ENCODE data around the gene PAK6.

The PAK6 gene

GRCh38 chr15:40273428-40273827 lies 34.6 kb downstream of the PAK6 start:
- POLR2A ChIA-PET: no interaction called here
- CTCF ChIA-PET: interaction anchor here (1.1 to 20.1 kb wide), 34 partner anchors 12 to 587 kb away, joined by 3 to 525 read pairs (median 10); partner anchors contain the start of genes ANKRD63, BMF, CCDC9B and INAFM2

GRCh38 chr15:40274350-40275274 lies 35.7 kb downstream of the PAK6 start:
- POLR2A ChIA-PET: no interaction called here
- CTCF ChIA-PET: interaction anchor here (0.6 to 20.1 kb wide), 62 partner anchors 13 to 1567 kb away, joined by 3 to 525 read pairs (median 4); partner anchors contain the start of genes ANKRD63, CCDC9B, DISP2 and FSIP1
- DNase-seq (ENCODE audit: extremely low spot score): peak; percentile 86
- TF ChIP-seq, protein P1, sequence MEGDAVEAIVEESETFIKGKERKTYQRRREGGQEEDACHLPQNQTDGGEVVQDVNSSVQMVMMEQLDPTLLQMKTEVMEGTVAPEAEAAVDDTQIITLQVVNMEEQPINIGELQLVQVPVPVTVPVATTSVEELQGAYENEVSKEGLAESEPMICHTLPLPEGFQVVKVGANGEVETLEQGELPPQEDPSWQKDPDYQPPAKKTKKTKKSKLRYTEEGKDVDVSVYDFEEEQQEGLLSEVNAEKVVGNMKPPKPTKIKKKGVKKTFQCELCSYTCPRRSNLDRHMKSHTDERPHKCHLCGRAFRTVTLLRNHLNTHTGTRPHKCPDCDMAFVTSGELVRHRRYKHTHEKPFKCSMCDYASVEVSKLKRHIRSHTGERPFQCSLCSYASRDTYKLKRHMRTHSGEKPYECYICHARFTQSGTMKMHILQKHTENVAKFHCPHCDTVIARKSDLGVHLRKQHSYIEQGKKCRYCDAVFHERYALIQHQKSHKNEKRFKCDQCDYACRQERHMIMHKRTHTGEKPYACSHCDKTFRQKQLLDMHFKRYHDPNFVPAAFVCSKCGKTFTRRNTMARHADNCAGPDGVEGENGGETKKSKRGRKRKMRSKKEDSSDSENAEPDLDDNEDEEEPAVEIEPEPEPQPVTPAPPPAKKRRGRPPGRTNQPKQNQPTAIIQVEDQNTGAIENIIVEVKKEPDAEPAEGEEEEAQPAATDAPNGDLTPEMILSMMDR (IDR thresholded peaks at IDR 0.05; ENCODE audit: control extremely low read depth, extremely low read depth, low read depth, missing control alignments): peak; percentile 100

More at GRCh38 chr15:40273428-40273827, 34.6 kb downstream of the PAK6 start:
- TF ChIP-seq, protein P1 (IDR thresholded peaks at IDR 0.05; ENCODE audit: control extremely low read depth, extremely low read depth, low read depth, missing control alignments): no peak
- no peak for DNase-seq (ENCODE audit: extremely low spot score)

DNA sequence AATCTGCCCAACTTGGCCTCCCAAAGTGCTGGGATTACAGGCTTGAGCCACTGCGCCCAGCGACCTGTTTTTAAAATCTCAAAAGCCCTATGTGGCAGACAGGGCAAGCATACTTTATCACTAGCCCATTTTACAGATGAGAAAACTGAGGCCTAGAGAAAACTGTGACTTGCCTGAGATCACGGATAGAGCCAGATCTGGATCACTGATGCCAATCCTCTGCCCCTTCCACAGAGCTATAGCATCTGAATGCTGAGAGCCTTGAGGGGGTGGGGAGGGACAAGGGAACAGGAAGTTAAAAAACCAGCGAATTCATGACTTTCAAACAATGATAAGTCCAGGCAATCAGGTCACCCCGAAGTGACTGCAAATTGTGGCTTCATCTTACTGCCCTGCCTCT lies 36.7 kb downstream of the PAK6 start:
- DNase-seq (ENCODE audit: extremely low spot score): no peak
- CTCF ChIA-PET: interaction anchor here (0.9 to 20.1 kb wide), 18 partner anchors 13 to 487 kb away, joined by 3 to 525 read pairs (median 22); partner anchors contain the start of genes ANKRD63, CCDC9B, DISP2 and INAFM2
- POLR2A ChIA-PET: no interaction called here
- TF ChIP-seq, protein P1 (IDR thresholded peaks at IDR 0.05; ENCODE audit: control extremely low read depth, extremely low read depth, low read depth, missing control alignments): no peak

- TF ChIP-seq, protein P1 (IDR thresholded peaks at IDR 0.05; ENCODE audit: control extremely low read depth, extremely low read depth, low read depth, missing control alignments): no peak
- DNase-seq (ENCODE audit: extremely low spot score): no peak
- POLR2A ChIA-PET: no interaction called here
- CTCF ChIA-PET: interaction anchor here (0.9 to 20.1 kb wide), 17 partner anchors 12 to 488 kb away, joined by 3 to 525 read pairs (median 22); partner anchors contain the start of genes ANKRD63, CCDC9B, DISP2 and INAFM2
These were observed 37.1 kb downstream of the PAK6 start for GRCh38 chr15:40275954-40276353.

- POLR2A ChIA-PET: no interaction called here
- CTCF ChIA-PET: interaction anchor here (1.0 to 20.1 kb wide), 8 partner anchors 11 to 231 kb away, joined by 3 to 525 read pairs (median 187); partner anchors contain the start of genes ANKRD63, CCDC9B, INAFM2 and PLCB2
- no peak for DNase-seq (ENCODE audit: extremely low spot score)
- TF ChIP-seq, protein P1 (IDR thresholded peaks at IDR 0.05; ENCODE audit: control extremely low read depth, extremely low read depth, low read depth, missing control alignments): no peak
These were observed 38.1 kb downstream of the PAK6 start for GRCh38 chr15:40276927-40277326.

- DNase-seq (ENCODE audit: extremely low spot score): no peak
- TF ChIP-seq, protein P1 (IDR thresholded peaks at IDR 0.05; ENCODE audit: control extremely low read depth, extremely low read depth, low read depth, missing control alignments): no peak
- CTCF ChIA-PET: interaction anchor here (2.0 to 20.1 kb wide), 8 partner anchors 11 to 231 kb away, joined by 10 to 525 read pairs (median 187); partner anchors contain the start of genes ANKRD63, CCDC9B, INAFM2 and PLCB2
- POLR2A ChIA-PET: no interaction called here
These were observed 38.6 kb downstream of the PAK6 start for GRCh38 chr15:40277471-40277870.
